ENCODE measurements around the gene HOTAIR. TPM values are rescaled to one million over a fixed set of nuclear protein-coding genes. Genes with fewer than 3 reads are reported as not detected.

Gene HOTAIR
- total and polyA plus RNA-seq, 2 donors (not counting 3 experiments of a cell fraction or from before 2014, with no cell fraction given): not detected

DNA sequence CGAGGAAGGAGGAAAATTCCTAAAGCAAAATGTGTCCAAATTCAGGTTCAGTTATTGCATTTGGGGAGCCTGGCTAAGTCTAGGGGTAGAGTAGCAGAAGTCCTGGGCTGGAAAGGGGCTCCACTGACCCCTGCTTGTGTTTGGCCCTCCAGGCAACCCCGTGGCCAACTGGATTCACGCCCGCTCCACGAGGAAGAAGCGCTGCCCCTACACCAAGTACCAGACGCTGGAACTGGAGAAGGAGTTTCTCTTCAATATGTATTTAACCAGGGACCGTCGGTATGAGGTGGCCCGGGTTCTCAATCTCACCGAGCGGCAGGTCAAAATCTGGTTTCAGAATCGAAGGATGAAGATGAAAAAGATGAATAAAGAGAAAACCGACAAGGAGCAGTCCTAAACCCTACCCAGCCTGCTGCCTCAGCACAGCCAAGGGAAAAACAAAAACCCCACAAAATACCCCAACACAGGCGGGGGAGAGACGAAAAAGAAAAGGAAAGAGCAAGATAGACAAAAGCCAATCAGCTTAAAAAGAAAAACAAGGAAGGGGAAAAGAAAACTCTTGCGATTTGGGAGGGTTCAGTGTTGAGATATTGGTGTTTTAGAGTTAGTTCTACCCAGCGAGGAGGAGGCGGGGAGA is 27.6 kb upstream of the HOTAIR start:
- no peak for FAIRE-seq
- Histone ChIP-seq H3K36me3 (ENCODE audit: control insufficient read depth in 2 of 2, extremely low read depth in 1 of 2, insufficient read depth in 2 of 2, low read length in 2 of 2) (no peaks in the 10 kb centered on the region), H3K9me1 (replicated peaks; ENCODE audit: control insufficient read depth, extremely low read depth, insufficient read depth, low read length) (no peaks in the 10 kb centered on the region), H3K9ac (replicated peaks; ENCODE audit: extremely low read depth, insufficient read depth, low read length) (no peak overlapping the region), H2AFZ (ENCODE audit: low read depth, low read length) (no peak overlapping the region), H3K4me1 (ENCODE audit: control insufficient read depth, extremely low read depth, insufficient read depth, low read length) (no peaks in the 10 kb centered on the region), H3K27ac (ENCODE audit: insufficient read depth, low read depth, low read length) (no peak overlapping the region), H3K9me3 (replicated peaks; ENCODE audit: control insufficient read depth, insufficient read depth, low read length) (no peaks in the 10 kb centered on the region), H3K4me2 (ENCODE audit: insufficient read depth, low read length) (no peak overlapping the region), H3K79me2 (ENCODE audit: control insufficient read depth, insufficient read depth, low read length) (no peaks in the 10 kb centered on the region), H3K4me3 (replicated peaks in 1 of 3; ENCODE audit: insufficient read depth in 1 of 3, low read depth in 1 of 3, low read length in 3 of 3) (no peak overlapping the region), H4K20me1 (replicated peaks; ENCODE audit: control insufficient read depth, extremely low read depth, insufficient read depth, low read length) (no peaks in the 10 kb centered on the region), H3K27me3 (ENCODE audit: control insufficient read depth in 2 of 2, insufficient read depth in 2 of 2, low read length in 2 of 2) (peaks cover 76 to 95% of the 10 kb centered on the region in 2 experiments)
- no peak for DNase-seq (ENCODE audit: low read depth, low spot score)
- no peak for TF ChIP-seq MYC (IDR thresholded peaks at IDR 0.05; ENCODE audit: low read depth, low read length)
- no peak for TF ChIP-seq GATA2 (IDR thresholded peaks at IDR 0.05; ENCODE audit: insufficient read depth, insufficient read length, low read depth, low read length)
- no peak for TF ChIP-seq JUN (IDR thresholded peaks at IDR 0.05; ENCODE audit: borderline replicate concordance, insufficient read depth, insufficient read length, low read depth)
- no peak for TF ChIP-seq EZH2 (IDR thresholded peaks at IDR 0.05; ENCODE audit: borderline replicate concordance, low read depth, low read length, severe bottlenecking)
- no peak for TF ChIP-seq POLR2AphosphoS5 (IDR thresholded peaks at IDR 0.05; ENCODE audit: insufficient read depth, low read depth, low read length)
- no peak for TF ChIP-seq MAX (IDR thresholded peaks at IDR 0.05; ENCODE audit: insufficient read depth, insufficient read length)
- no peak for TF ChIP-seq FOS (IDR thresholded peaks at IDR 0.05; ENCODE audit: borderline replicate concordance, insufficient read depth, low read length)
- TF ChIP-seq, protein P1, sequence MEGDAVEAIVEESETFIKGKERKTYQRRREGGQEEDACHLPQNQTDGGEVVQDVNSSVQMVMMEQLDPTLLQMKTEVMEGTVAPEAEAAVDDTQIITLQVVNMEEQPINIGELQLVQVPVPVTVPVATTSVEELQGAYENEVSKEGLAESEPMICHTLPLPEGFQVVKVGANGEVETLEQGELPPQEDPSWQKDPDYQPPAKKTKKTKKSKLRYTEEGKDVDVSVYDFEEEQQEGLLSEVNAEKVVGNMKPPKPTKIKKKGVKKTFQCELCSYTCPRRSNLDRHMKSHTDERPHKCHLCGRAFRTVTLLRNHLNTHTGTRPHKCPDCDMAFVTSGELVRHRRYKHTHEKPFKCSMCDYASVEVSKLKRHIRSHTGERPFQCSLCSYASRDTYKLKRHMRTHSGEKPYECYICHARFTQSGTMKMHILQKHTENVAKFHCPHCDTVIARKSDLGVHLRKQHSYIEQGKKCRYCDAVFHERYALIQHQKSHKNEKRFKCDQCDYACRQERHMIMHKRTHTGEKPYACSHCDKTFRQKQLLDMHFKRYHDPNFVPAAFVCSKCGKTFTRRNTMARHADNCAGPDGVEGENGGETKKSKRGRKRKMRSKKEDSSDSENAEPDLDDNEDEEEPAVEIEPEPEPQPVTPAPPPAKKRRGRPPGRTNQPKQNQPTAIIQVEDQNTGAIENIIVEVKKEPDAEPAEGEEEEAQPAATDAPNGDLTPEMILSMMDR (IDR thresholded peaks at IDR 0.05; ENCODE audit: extremely low read depth in 1 of 2, insufficient read depth in 1 of 2, low read depth in 1 of 2, low read length in 2 of 2): no peak
- no peak for TF ChIP-seq POLR2A (IDR thresholded peaks at IDR 0.05; ENCODE audit: low read depth, low read length)
- BruUV-seq (replicated peaks): no TSS peak
- intact Hi-C loops (cut with micrococcal nuclease) (loop anchor here (10.0 kb wide), 1 partner anchor 362 kb away; the partner anchor contains the start of gene GPR84), dilution Hi-C loops (cut with MboI; ENCODE audit: extremely low pct_ligation_motif_present, low sequenced_read_pairs) (no loop called here)
- ChIA-PET POLR2A (no interaction called here), CTCF (interaction anchor here (0.8 to 17.0 kb wide), 4 partner anchors 16 to 205 kb away, joined by 3 to 616 read pairs (median 4); partner anchors contain the start of genes HOXC10 and SMUG1)
